Measurements from ENCODE around the gene CD22.

Gene CD22

DNA sequence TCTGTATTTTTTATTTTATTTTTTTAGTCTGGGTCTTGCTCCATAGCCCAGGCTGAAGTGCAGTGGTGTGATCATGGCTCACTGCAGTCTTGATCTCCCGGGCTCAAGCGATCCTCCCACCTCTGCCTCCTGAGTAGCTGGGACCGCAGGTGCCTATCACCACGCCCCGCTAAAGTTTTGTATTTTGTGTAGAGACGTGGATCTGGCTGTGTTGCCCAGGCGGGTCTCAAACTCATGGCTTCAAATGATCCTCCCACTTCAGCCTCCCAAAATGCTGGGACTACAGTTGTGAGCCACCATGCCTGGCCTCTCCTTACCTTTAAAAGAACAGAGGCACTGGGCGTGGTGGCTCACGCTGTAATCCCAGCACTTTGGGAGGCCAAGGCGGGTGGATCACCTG is 41.3 kb upstream of the CD22 start:
- Histone ChIP-seq H3K4me2 (ENCODE audit: low read depth, low read length) (no peak overlapping the region), H2AFZ (ENCODE audit: low read length) (no peak overlapping the region), H3K4me3 (ENCODE audit: low read length) (no peak overlapping the region), H3F3A (ENCODE audit: insufficient read depth, low read length) (no peaks in the 10 kb centered on the region), H3K9me3 (replicated peaks; ENCODE audit: insufficient read depth, low read length) (no peaks in the 10 kb centered on the region), H3K79me2 (ENCODE audit: low read length) (no peaks in the 10 kb centered on the region), H4K20me1 (ENCODE audit: insufficient read depth, low read length) (no peaks in the 10 kb centered on the region), H3K9me2 (replicated peaks; ENCODE audit: insufficient read depth, low read length) (no peaks in the 10 kb centered on the region), H3K36me3 (replicated peaks; ENCODE audit: insufficient read depth, low read length) (no peaks in the 10 kb centered on the region), H3K4me1 (ENCODE audit: low read length) (no peaks in the 10 kb centered on the region), H3K27me3 (replicated peaks; ENCODE audit: insufficient read depth, low read length) (peaks cover 57% of the 10 kb centered on the region), H3K27ac (ENCODE audit: low read length) (no peak overlapping the region), H3K9ac (ENCODE audit: low read length) (no peak overlapping the region)
- DNase-seq, result peak; percentile 1
- TF ChIP-seq, protein P1, sequence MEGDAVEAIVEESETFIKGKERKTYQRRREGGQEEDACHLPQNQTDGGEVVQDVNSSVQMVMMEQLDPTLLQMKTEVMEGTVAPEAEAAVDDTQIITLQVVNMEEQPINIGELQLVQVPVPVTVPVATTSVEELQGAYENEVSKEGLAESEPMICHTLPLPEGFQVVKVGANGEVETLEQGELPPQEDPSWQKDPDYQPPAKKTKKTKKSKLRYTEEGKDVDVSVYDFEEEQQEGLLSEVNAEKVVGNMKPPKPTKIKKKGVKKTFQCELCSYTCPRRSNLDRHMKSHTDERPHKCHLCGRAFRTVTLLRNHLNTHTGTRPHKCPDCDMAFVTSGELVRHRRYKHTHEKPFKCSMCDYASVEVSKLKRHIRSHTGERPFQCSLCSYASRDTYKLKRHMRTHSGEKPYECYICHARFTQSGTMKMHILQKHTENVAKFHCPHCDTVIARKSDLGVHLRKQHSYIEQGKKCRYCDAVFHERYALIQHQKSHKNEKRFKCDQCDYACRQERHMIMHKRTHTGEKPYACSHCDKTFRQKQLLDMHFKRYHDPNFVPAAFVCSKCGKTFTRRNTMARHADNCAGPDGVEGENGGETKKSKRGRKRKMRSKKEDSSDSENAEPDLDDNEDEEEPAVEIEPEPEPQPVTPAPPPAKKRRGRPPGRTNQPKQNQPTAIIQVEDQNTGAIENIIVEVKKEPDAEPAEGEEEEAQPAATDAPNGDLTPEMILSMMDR (IDR thresholded peaks at IDR 0.05; ENCODE audit: low read length), result no peak
- TF ChIP-seq EZH2phosphoT487 (IDR thresholded peaks at IDR 0.05; ENCODE audit: low read length) (no peak), EZH2 (optimal IDR thresholded peaks at IDR 0.05; ENCODE audit: low read depth, low read length) (no peak)

DNA sequence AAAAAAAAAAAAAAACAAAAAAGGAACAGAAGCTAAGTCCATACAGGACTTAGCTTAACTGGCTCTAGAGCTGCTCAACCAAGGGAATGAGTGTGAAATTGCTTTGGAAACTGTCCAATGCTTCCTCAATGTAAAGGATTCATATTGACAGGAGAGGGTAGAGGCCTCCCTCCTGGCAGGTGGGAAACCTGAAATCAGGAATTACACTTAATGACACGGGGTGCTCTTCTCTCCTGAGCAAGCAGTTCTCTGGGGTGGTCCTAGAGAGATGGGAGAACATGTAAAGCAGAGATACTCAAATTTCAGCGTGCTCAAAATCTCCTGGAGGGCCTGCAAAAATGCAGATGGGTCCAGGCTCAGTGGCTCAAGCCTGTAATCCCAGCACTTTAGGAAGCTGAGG is 40.7 kb upstream of the CD22 start:
- Histone ChIP-seq H3K79me2 (ENCODE audit: low read length) (no peaks in the 10 kb centered on the region), H3F3A (ENCODE audit: insufficient read depth, low read length) (no peaks in the 10 kb centered on the region), H3K4me1 (ENCODE audit: low read length) (no peaks in the 10 kb centered on the region), H3K9ac (ENCODE audit: low read length) (no peak overlapping the region), H3K27me3 (replicated peaks; ENCODE audit: insufficient read depth, low read length) (peaks cover 59% of the 10 kb centered on the region), H3K9me2 (replicated peaks; ENCODE audit: insufficient read depth, low read length) (no peaks in the 10 kb centered on the region), H3K27ac (ENCODE audit: low read length) (no peak overlapping the region), H3K4me3 (ENCODE audit: low read length) (no peak overlapping the region), H2AFZ (ENCODE audit: low read length) (no peak overlapping the region), H4K20me1 (ENCODE audit: insufficient read depth, low read length) (no peaks in the 10 kb centered on the region), H3K36me3 (replicated peaks; ENCODE audit: insufficient read depth, low read length) (no peaks in the 10 kb centered on the region), H3K4me2 (ENCODE audit: low read depth, low read length) (no peak overlapping the region), H3K9me3 (replicated peaks; ENCODE audit: insufficient read depth, low read length) (no peaks in the 10 kb centered on the region)
- no peak for DNase-seq
- TF ChIP-seq EZH2phosphoT487 (IDR thresholded peaks at IDR 0.05; ENCODE audit: low read length) (no peak), EZH2 (optimal IDR thresholded peaks at IDR 0.05; ENCODE audit: low read depth, low read length) (no peak)
- TF ChIP-seq, protein P1 (IDR thresholded peaks at IDR 0.05; ENCODE audit: low read length), result no peak

DNA sequence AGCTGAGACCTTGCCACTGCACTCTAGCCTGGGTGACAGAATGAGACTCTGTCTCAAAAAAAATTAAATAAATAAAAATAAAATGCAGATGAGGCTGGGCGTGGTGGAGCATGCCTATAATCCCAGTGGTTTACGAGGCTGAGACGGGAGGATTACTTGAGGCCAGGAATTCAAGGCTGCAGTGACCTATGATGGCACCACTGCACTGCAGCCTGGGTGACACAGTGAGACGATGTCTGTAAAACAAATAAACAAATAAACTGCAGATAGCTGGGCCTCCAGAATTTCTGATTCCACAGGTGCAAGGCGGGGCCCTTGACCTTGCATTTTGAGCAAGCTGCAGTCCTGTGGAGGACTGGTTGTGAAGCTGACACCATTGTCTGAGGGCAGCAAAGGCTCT is 40.1 kb upstream of the CD22 start:
- Histone ChIP-seq H3K27me3 (replicated peaks; ENCODE audit: insufficient read depth, low read length) (peaks cover 57% of the 10 kb centered on the region), H4K20me1 (ENCODE audit: insufficient read depth, low read length) (no peaks in the 10 kb centered on the region), H3K9me2 (replicated peaks; ENCODE audit: insufficient read depth, low read length) (no peaks in the 10 kb centered on the region), H3F3A (ENCODE audit: insufficient read depth, low read length) (no peaks in the 10 kb centered on the region), H2AFZ (ENCODE audit: low read length) (no peak overlapping the region), H3K36me3 (replicated peaks; ENCODE audit: insufficient read depth, low read length) (no peaks in the 10 kb centered on the region), H3K27ac (ENCODE audit: low read length) (no peak overlapping the region), H3K9me3 (replicated peaks; ENCODE audit: insufficient read depth, low read length) (no peaks in the 10 kb centered on the region), H3K4me2 (ENCODE audit: low read depth, low read length) (no peak overlapping the region), H3K4me1 (ENCODE audit: low read length) (no peaks in the 10 kb centered on the region), H3K4me3 (ENCODE audit: low read length) (no peak overlapping the region), H3K9ac (ENCODE audit: low read length) (no peak overlapping the region), H3K79me2 (ENCODE audit: low read length) (no peaks in the 10 kb centered on the region)
- DNase-seq, result no peak
- TF ChIP-seq, protein P1 (IDR thresholded peaks at IDR 0.05; ENCODE audit: low read length), result no peak
- TF ChIP-seq EZH2 (optimal IDR thresholded peaks at IDR 0.05; ENCODE audit: low read depth, low read length), result no peak
- TF ChIP-seq EZH2phosphoT487 (IDR thresholded peaks at IDR 0.05; ENCODE audit: low read length), result no peak
